Measurements from ENCODE around the gene KIF25.
"Not testable (repeated sequence)": the region's sequence is repeated elsewhere in the genome, so short reads cannot be mapped to it uniquely, and the experiment has no call there.

KIF25 gene

GRCh38 chr6:167996424-167997199, 859 bp upstream of the KIF25 start:
- no peak for FAIRE-seq

GRCh38 chr6:167998215-167998614, 744 bp downstream of the KIF25 start:
- no peak for FAIRE-seq

- FAIRE-seq, result no peak
Measured at GRCh38 chr6:168000198-168001028, 2.9 kb downstream of the KIF25 start.

GRCh38 chr6:168001029-168001332, 3.5 kb downstream of the KIF25 start:
- no peak for FAIRE-seq

GRCh38 chr6:168001514-168001913, 4.0 kb downstream of the KIF25 start:
- not testable (repeated sequence) for FAIRE-seq

- no peak for FAIRE-seq
Measured at GRCh38 chr6:168002804-168003203, 5.3 kb downstream of the KIF25 start.

GRCh38 chr6:168004023-168004422, 6.6 kb downstream of the KIF25 start:
- FAIRE-seq, result no peak

GRCh38 chr6:168004945-168005344, 7.5 kb downstream of the KIF25 start:
- FAIRE-seq, result no peak

GRCh38 chr6:168005796-168006195, 8.3 kb downstream of the KIF25 start:
- FAIRE-seq, result no peak

- no peak for FAIRE-seq
Measured at GRCh38 chr6:168007592-168008338, 10.3 kb downstream of the KIF25 start.

GRCh38 chr6:168009331-168009730, 11.9 kb downstream of the KIF25 start:
- FAIRE-seq, result no peak

GRCh38 chr6:168011291-168011690, 13.8 kb downstream of the KIF25 start:
- no peak for FAIRE-seq

GRCh38 chr6:168012431-168013249, 15.2 kb downstream of the KIF25 start:
- no peak for FAIRE-seq

- FAIRE-seq, result no peak
Measured at GRCh38 chr6:168013250-168013915, 15.9 kb downstream of the KIF25 start.

- FAIRE-seq, result no peak
Measured at GRCh38 chr6:168014428-168014827, 17.0 kb downstream of the KIF25 start.

- FAIRE-seq, result no peak
Measured at GRCh38 chr6:168015009-168015408, 17.5 kb downstream of the KIF25 start.

GRCh38 chr6:168015482-168016175, 18.2 kb downstream of the KIF25 start:
- FAIRE-seq, result no peak

GRCh38 chr6:168016176-168016620, 18.7 kb downstream of the KIF25 start:
- FAIRE-seq, result no peak

GRCh38 chr6:168016721-168017525, 19.5 kb downstream of the KIF25 start:
- FAIRE-seq, result no peak

- FAIRE-seq, result no peak
Measured at GRCh38 chr6:168017629-168018028, 20.2 kb downstream of the KIF25 start.

- no peak for FAIRE-seq
Measured at GRCh38 chr6:168018664-168019063, 21.2 kb downstream of the KIF25 start.
